ENCODE results near the gene IGSF21.

GRCh38 chr1:18157968-18158367 is 50.4 kb downstream of the IGSF21 start:
- TF ChIP-seq POLR2A (IDR thresholded peaks at IDR 0.05; ENCODE audit: low read depth, low read length) (no peak), CTCF (IDR thresholded peaks at IDR 0.05 in 2 of 3, conservative IDR thresholded peaks at IDR 0.05 in 1 of 3; ENCODE audit: control insufficient read depth in 2 of 3, extremely low read depth in 1 of 3, insufficient read depth in 1 of 3, low read depth in 3 of 3, low read length in 3 of 3) (no peak), YBX1 (IDR thresholded peaks at IDR 0.05) (no peak), CHD2 (IDR thresholded peaks at IDR 0.05; ENCODE audit: borderline replicate concordance, low read depth, low read length) (no peak), CREB1 (IDR thresholded peaks at IDR 0.05; ENCODE audit: low read depth) (no peak)
- TF ChIP-seq, protein P1, sequence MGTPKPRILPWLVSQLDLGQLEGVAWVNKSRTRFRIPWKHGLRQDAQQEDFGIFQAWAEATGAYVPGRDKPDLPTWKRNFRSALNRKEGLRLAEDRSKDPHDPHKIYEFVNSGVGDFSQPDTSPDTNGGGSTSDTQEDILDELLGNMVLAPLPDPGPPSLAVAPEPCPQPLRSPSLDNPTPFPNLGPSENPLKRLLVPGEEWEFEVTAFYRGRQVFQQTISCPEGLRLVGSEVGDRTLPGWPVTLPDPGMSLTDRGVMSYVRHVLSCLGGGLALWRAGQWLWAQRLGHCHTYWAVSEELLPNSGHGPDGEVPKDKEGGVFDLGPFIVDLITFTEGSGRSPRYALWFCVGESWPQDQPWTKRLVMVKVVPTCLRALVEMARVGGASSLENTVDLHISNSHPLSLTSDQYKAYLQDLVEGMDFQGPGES (IDR thresholded peaks at IDR 0.05) = no peak

Measured in GM12878 (cell line).